SH-SY5Y (cell line): ENCODE results near the gene ZSCAN29.

Experiments used
- GATA2 ChIP-seq: IDR thresholded peaks from 2 replicates; pipeline ENCODE4 v1.6.1; 2011; ENCODE audit warnings: mild to moderate bottlenecking, low read depth, low read length
- GATA3 ChIP-seq: IDR thresholded peaks from 2 replicates; pipeline ENCODE4 v1.6.1; 2011; ENCODE audit warnings: low read depth, mild to moderate bottlenecking, low read length, moderate library complexity

Gene ZSCAN29

GRCh38 chr15:43370975-43371974 is at the start of gene ZSCAN29, which contains the start of gene TUBGCP4:
TSS of gene ZSCAN29 (minus strand) at chr15:43371043. CDS start at chr15:43369913, 1,130 bp downstream.
TSS of gene TUBGCP4 (plus strand) at chr15:43371101. CDS start at chr15:43371355, 254 bp downstream.
- no peak for TF ChIP-seq GATA3
- no peak for TF ChIP-seq GATA2

DNA sequence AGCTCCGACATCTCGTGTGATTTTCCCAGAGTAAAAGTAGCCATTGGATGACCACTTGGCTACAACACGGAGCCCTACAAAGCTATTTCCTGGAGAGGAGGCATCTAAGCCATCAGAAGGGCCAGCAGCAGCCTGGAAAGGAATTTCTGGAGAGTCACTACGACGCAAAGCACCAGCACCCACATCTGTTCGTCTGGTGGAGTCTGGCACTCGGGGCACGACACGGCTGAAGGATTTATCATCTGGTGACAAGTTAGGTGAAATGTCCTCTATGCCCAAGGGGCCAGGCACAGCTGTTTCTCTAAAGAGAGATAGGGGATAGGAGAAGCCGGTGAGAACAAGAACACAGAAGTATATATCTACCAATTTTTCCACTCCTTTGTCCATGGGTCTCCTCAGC is 49.6 kb upstream of the ZSCAN29 start:
- no peak for TF ChIP-seq GATA2
- no peak for TF ChIP-seq GATA3

GRCh38 chr15:43414196-43414595 is 43.4 kb upstream of the ZSCAN29 start:
- TF ChIP-seq GATA2 (no peak), GATA3 (no peak)

GRCh38 chr15:43412096-43412495 is 41.3 kb upstream of the ZSCAN29 start:
- TF ChIP-seq GATA3 (no peak), GATA2 (no peak)

DNA sequence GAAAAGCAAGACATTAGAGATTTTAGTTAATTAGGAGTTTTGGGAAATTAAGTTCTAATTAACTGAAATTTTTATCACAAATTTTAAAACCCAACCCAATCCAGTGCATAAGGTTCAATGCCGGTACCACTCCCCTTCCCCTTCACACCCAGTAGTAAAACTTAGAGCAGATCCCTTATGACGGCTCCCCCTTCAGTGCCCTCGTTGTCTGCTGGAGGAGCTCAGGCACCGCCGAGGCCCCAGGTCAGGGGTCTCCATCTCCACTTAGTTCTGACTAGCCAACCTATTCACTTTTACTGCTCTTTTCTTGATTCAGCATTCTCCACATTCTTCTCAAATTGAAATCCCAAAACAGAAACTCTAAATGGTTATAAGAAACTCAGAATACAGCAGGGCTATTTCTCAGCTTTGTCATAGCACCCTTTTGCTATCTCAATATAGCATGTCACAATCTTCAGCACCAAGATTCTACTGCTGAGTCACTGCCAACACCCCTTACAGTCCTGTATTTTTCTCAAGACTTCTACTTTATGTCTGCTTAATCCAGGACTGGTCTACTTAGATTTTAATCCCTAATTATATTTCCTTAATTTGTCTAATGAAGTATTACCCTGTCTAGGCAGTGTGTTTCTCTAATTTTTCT is 39.9 kb upstream of the ZSCAN29 start:
- TF ChIP-seq GATA2: no peak
- TF ChIP-seq GATA3: no peak

GRCh38 chr15:43408789-43409188 is 37.9 kb upstream of the ZSCAN29 start:
- TF ChIP-seq GATA2 (0 out of 2 replicates have a peak, but pooled peaks have one; percentile 40), GATA3 (no peak)

DNA sequence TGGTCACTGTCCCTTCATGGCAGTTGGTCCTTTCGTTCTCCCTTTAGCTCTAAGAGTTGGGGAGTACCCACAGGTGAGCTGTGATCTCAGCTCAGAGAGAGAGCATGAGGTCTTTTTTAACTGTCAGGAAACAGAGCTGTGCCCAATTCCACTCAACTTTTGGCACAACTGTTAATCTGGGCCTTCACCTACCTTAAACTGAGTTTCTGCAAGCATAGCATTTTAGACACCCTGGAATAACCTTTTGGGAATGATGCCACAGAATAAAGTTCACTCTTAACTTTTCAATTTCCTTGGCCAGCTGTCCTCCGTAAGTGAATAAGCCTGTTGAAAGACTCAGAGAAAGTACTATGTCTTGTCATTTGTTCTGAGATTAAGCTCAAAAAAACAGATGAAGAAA is 36.0 kb upstream of the ZSCAN29 start:
- TF ChIP-seq GATA3 (no peak), GATA2 (no peak)

GRCh38 chr15:43406189-43406588 is 35.3 kb upstream of the ZSCAN29 start:
- TF ChIP-seq GATA3 (0 out of 2 replicates have a peak, but pooled peaks have one; percentile 27), GATA2 (peak; percentile 74)

GRCh38 chr15:43404130-43404529 is 33.3 kb upstream of the ZSCAN29 start:
- no peak for TF ChIP-seq GATA3
- no peak for TF ChIP-seq GATA2

DNA sequence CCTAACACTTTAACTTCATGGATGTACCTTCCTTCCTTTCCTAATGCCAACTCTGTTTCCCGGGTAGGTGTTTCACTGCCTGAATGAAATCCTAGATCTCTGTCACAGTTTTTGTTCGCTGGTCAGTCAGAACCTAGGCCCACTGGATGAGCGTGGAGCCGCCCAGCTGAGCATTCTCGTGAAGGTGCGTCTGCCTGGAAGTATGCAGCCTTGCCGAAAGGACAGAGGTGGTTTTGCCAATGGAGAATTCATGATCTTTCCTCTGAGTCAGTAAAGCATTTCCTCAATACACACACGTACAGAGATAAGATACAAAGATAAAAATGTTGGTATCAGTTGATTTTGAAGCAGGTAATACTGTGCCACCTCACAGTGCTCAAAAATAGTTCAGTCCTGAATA is 32.8 kb upstream of the ZSCAN29 start:
- TF ChIP-seq GATA3: no peak
- no peak for TF ChIP-seq GATA2

GRCh38 chr15:43402255-43402654 is 31.4 kb upstream of the ZSCAN29 start:
- no peak for TF ChIP-seq GATA2
- TF ChIP-seq GATA3: no peak

DNA sequence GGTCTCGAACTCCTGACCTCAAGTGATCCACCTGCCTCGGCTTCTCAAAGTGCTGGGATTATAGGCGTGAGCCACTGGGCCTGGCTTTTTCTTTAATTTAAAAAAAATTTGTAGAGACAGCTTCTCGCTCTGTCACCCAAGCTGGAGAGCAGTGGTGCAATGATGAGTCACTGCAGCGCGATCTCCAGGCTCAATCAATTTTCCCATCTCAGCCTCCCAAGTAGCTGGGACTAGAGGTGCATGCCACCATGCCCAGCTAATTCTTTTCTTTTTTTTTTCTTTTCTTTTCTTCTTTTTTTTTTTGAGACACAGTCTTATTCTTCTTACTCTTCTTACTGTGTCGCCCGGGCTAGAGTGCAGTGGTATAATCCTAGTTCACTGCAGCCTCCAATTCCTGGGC is 19.9 kb upstream of the ZSCAN29 start:
- TF ChIP-seq GATA3 (no peak), GATA2 (no peak)

GRCh38 chr15:43383070-43383469 is 12.2 kb upstream of the ZSCAN29 start:
- TF ChIP-seq GATA2 (no peak), GATA3 (no peak)

DNA sequence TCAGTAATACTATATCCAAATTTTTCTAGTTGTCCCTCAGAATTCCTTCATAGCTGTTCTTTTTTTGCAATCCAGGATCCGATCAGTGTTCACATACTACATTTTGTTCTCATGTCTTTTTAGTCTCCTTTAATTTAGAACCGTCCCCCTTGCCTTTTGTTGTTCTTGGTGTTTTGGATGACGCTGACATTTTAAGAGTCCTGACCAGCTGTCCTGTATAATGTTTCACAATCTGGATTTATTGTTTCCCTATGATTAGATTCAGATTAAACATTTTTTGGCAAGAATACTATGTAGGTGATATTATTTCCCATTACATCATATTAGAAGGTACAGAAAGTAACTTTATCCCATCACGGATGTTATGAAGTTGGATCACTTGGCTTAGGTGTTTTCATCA is 11.5 kb upstream of the ZSCAN29 start:
- TF ChIP-seq GATA3 (no peak), GATA2 (no peak)

DNA sequence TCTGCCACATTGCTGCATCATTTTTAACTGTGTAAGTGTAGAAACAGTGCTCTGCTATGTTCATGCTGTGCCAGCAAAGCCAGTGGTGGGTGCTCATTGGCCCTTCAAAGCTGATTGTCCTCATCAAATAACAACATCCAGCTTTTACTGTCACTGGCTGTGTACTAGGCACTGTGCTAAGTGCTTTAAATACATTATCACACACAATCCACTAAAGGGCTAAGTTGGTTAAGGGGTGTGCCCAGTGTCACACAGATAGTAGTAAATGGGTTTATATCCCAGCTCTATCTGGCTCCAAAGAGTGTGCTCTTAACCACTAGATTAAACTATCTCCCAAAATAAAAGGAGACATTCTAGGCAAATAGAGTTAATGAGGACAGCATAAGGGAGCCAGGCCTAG is 7.8 kb upstream of the ZSCAN29 start:
- TF ChIP-seq GATA2: no peak
- TF ChIP-seq GATA3: no peak
